ENCODE data around the gene SERPINB13. TPM values are rescaled to one million over a fixed set of nuclear protein-coding genes. Genes with fewer than 3 reads are reported as not detected.
A peak's percentile ranks its signal among the peaks of the same experiment; 100 is the strongest.

The SERPINB13 gene
- total RNA-seq, result 100 to 1,000 TPM; 168 to 354 (median 201) TPM

- WGBS, 2 donors, result 34 to 53% methylated on average over 4 of the region's 4 CpGs
- peaks cover 0 to 21% (median 0%) of the 10 kb centered on the region in 3 donors for H3K36me3 ChIP-seq
- no peak for DNase-seq
- H3K27me3 ChIP-seq, result no peaks in the 10 kb centered on the region
- peak within 1 kb of the TSS; percentile 26 to 46 (median 36) for H3K4me3 ChIP-seq
- intact Hi-C loops (cut with DNase I), result no loop called here
- peaks cover 0 to 57% (median 12%) of the 10 kb centered on the region in 3 donors for H3K4me1 ChIP-seq
- H3K27ac ChIP-seq, result peak within 1 kb of the TSS; percentile 69 to 90 (median 84)
- H3K9me3 ChIP-seq, result no peaks in the 10 kb centered on the region
- TF ChIP-seq POLR2A (IDR thresholded peaks at IDR 0.05) (no peak), CTCF (IDR thresholded peaks at IDR 0.05) (no peak)
These were observed at the start of gene SERPINB13 for GRCh38 chr18:63586966-63587365. Gene SERPINB13 (plus strand): TSS chr18:63587343. CDS start chr18:63588668, 1,325 bp downstream.

- Histone ChIP-seq H3K9me3 (no peaks in the 10 kb centered on the region), H3K27ac (no peak overlapping the region), H3K27me3 (no peaks in the 10 kb centered on the region), H3K4me1 (peaks cover 0 to 3% (median 0%) of the 10 kb centered on the region in 3 donors), H3K4me3 (no peak overlapping the region), H3K36me3 (no peaks in the 10 kb centered on the region)
- 33 to 40% methylated on average over 3 of the region's 3 CpGs for WGBS, 2 donors
- intact Hi-C loops (cut with DNase I), result no loop called here
- no peak for DNase-seq
- no peak for TF ChIP-seq POLR2A (IDR thresholded peaks at IDR 0.05)
- no peak for TF ChIP-seq CTCF (IDR thresholded peaks at IDR 0.05)
These were observed 47.1 kb upstream of the SERPINB13 start for GRCh38 chr18:63539904-63540510.

- Histone ChIP-seq H3K4me1 (no peaks in the 10 kb centered on the region), H3K36me3 (no peaks in the 10 kb centered on the region), H3K4me3 (no peak within 1 kb of the TSS), H3K9me3 (no peaks in the 10 kb centered on the region), H3K27ac (no peak within 1 kb of the TSS), H3K27me3 (no peaks in the 10 kb centered on the region)
- no peak for DNase-seq
- TF ChIP-seq CTCF (IDR thresholded peaks at IDR 0.05) (no peak), POLR2A (IDR thresholded peaks at IDR 0.05) (no peak)
- WGBS, 2 donors, result 75 to 85% methylated on average over 1 of the region's 1 CpG
- intact Hi-C loops (cut with DNase I), result no loop called here
These were observed 45.1 kb upstream of the SERPINB13 start, which contains the start of gene SERPINB12 for GRCh38 chr18:63542069-63542468. Gene SERPINB12 (plus strand): TSS chr18:63542369. CDS start chr18:63556160, 13,791 bp downstream.

- Histone ChIP-seq H3K4me3 (no peak overlapping the region), H3K9me3 (no peaks in the 10 kb centered on the region), H3K4me1 (no peaks in the 10 kb centered on the region), H3K36me3 (no peaks in the 10 kb centered on the region), H3K27ac (no peak overlapping the region), H3K27me3 (no peaks in the 10 kb centered on the region)
- DNase-seq, result no peak
- 68 to 83% methylated on average over 2 of the region's 2 CpGs for WGBS, 2 donors
- TF ChIP-seq POLR2A (IDR thresholded peaks at IDR 0.05) (no peak), CTCF (IDR thresholded peaks at IDR 0.05) (no peak)
- intact Hi-C loops (cut with DNase I), result no loop called here
These were observed 43.1 kb upstream of the SERPINB13 start for GRCh38 chr18:63544017-63544416.

GRCh38 chr18:63545000-63545399, 42.1 kb upstream of the SERPINB13 start:
- DNase-seq, result no peak
- no peaks in the 10 kb centered on the region for H3K9me3 ChIP-seq
- H3K27ac ChIP-seq, result no peak overlapping the region
- H3K4me1 ChIP-seq, result peaks cover 0 to 9% (median 4%) of the 10 kb centered on the region in 3 donors
- intact Hi-C loops (cut with DNase I), result no loop called here
- no peak overlapping the region for H3K4me3 ChIP-seq
- TF ChIP-seq POLR2A (IDR thresholded peaks at IDR 0.05) (no peak), CTCF (IDR thresholded peaks at IDR 0.05) (no peak)
- WGBS, 2 donors, result 69 to 83% methylated on average over 3 of the region's 3 CpGs
- H3K36me3 ChIP-seq, result no peaks in the 10 kb centered on the region
- H3K27me3 ChIP-seq, result no peaks in the 10 kb centered on the region

Data from esophagus squamous epithelium (tissue), 5 donors.